ENCODE data around the gene CPT2.
A peak's percentile ranks its signal among the peaks of the same experiment; 100 is the strongest.

The CPT2 gene

GRCh38 chr1:53196485-53197290 lies at the start of gene CPT2:
Gene CPT2 (plus strand): TSS chr1:53196824. CDS start chr1:53196944, 120 bp downstream.
- peaks cover 3% of the 10 kb centered on the region for H3K27me3 Mint-ChIP-seq (ENCODE audit: low read depth)
- H3K4me1 Mint-ChIP-seq = peaks cover 33% of the 10 kb centered on the region
- TF ChIP-seq, protein P1, sequence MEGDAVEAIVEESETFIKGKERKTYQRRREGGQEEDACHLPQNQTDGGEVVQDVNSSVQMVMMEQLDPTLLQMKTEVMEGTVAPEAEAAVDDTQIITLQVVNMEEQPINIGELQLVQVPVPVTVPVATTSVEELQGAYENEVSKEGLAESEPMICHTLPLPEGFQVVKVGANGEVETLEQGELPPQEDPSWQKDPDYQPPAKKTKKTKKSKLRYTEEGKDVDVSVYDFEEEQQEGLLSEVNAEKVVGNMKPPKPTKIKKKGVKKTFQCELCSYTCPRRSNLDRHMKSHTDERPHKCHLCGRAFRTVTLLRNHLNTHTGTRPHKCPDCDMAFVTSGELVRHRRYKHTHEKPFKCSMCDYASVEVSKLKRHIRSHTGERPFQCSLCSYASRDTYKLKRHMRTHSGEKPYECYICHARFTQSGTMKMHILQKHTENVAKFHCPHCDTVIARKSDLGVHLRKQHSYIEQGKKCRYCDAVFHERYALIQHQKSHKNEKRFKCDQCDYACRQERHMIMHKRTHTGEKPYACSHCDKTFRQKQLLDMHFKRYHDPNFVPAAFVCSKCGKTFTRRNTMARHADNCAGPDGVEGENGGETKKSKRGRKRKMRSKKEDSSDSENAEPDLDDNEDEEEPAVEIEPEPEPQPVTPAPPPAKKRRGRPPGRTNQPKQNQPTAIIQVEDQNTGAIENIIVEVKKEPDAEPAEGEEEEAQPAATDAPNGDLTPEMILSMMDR (IDR thresholded peaks at IDR 0.05; ENCODE audit: unreplicated experiment in 3 of 3) = no peak
- H3K4me3 Mint-ChIP-seq = peak within 1 kb of the TSS; percentile 90 to 99 (median 96)
- H3K9me3 Mint-ChIP-seq = no peaks in the 10 kb centered on the region
- H3K27ac Mint-ChIP-seq = peak within 1 kb of the TSS; percentile 95 to 97 (median 96)
- H3K36me3 Mint-ChIP-seq (ENCODE audit: low read depth) = peaks cover 12% of the 10 kb centered on the region

DNA sequence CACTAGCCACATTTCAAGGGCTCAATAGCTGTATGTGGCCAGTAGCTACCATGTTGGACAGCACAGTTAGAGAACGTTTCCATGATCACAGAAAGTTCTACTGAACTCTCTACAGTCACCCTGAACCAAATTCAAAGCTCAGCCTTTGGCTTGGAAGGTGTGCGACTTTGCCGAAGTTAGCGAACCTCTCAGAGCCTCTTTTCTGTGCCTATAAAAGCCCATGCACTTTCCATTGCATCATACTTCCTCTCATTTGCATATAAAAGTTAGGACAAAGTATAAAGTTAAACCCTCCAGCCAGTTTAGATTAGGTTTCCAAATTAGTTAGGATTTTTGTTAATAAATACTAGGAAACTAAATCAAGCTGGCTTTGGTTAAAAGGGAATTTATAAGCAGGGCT lies 49.5 kb upstream of the CPT2 start:
- no peaks in the 10 kb centered on the region for H3K36me3 Mint-ChIP-seq (ENCODE audit: low read depth)
- peak overlapping the region; percentile 61 to 85 (median 63) for H3K27ac Mint-ChIP-seq

DNA sequence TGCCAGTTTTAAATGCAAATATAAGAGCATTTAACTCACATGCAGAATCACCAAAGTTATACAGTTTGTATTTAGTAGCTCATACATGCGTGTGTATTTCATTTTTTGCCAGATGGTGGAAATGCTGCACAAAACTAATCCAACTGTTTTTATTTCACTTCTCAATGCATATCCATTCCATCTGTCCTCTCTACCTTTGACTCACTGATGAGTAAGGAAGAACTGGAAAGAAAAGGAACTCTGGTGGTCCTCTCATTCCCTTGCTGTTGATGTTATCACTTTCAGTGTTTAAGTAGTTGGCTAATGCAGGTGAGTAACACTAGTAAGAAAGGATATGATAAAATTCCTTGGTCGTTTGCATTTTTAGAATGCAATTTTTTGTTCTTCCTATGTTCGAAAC lies 48.5 kb upstream of the CPT2 start:
- H3K9me3 Mint-ChIP-seq = no peaks in the 10 kb centered on the region
- H3K27ac Mint-ChIP-seq = peak overlapping the region in 1 of 3 experiments; percentile 11
- peaks cover 5% of the 10 kb centered on the region for H3K27me3 Mint-ChIP-seq (ENCODE audit: low read depth)
- no peak overlapping the region for H3K4me3 Mint-ChIP-seq
- TF ChIP-seq, protein P1 (IDR thresholded peaks at IDR 0.05; ENCODE audit: unreplicated experiment in 3 of 3) = no peak
- no peaks in the 10 kb centered on the region for H3K36me3 Mint-ChIP-seq (ENCODE audit: low read depth)
- peaks cover 16% of the 10 kb centered on the region for H3K4me1 Mint-ChIP-seq

More for the DNA sequence above, 49.5 kb upstream of the CPT2 start:
- Mint-ChIP-seq H3K4me3 (no peak overlapping the region), H3K27me3 (ENCODE audit: low read depth) (peaks cover 9% of the 10 kb centered on the region), H3K9me3 (no peaks in the 10 kb centered on the region), H3K4me1 (peaks cover 16% of the 10 kb centered on the region)
- TF ChIP-seq, protein P1 (IDR thresholded peaks at IDR 0.05; ENCODE audit: unreplicated experiment in 3 of 3) = no peak

DNA sequence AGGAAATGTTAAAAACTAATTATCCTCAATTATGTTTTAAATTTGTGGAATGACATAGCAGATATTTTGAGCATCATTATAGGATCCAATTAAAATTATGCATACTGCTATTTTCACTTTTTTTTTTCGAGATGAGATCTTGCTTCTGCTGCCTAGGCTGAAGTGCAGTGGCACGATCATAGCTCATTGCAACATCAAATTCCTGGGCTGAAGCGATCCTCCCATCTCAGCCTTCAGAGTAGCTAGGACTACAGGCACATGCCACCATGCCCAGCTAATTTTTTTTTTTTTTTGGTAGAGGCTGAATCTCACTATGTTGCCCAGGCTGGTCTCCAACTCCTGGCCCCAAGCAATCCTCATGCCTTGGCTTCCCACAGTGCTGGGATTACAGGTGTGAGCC lies 42.9 kb upstream of the CPT2 start:
- no peak overlapping the region for H3K4me3 Mint-ChIP-seq
- TF ChIP-seq, protein P1 (IDR thresholded peaks at IDR 0.05; ENCODE audit: unreplicated experiment in 3 of 3) = no peak
- H3K4me1 Mint-ChIP-seq = no peaks in the 10 kb centered on the region
- no peak overlapping the region for H3K27ac Mint-ChIP-seq
- no peaks in the 10 kb centered on the region for H3K36me3 Mint-ChIP-seq (ENCODE audit: low read depth)
- no peaks in the 10 kb centered on the region for H3K27me3 Mint-ChIP-seq (ENCODE audit: low read depth)
- no peaks in the 10 kb centered on the region for H3K9me3 Mint-ChIP-seq

- H3K9me3 Mint-ChIP-seq = no peaks in the 10 kb centered on the region
- TF ChIP-seq, protein P1 (IDR thresholded peaks at IDR 0.05; ENCODE audit: unreplicated experiment in 3 of 3) = no peak
- no peak overlapping the region for H3K4me3 Mint-ChIP-seq
- H3K27ac Mint-ChIP-seq = peak overlapping the region in 2 of 3 experiments; percentile 13 to 17
- no peaks in the 10 kb centered on the region for H3K36me3 Mint-ChIP-seq (ENCODE audit: low read depth)
- no peaks in the 10 kb centered on the region for H3K4me1 Mint-ChIP-seq
- H3K27me3 Mint-ChIP-seq (ENCODE audit: low read depth) = no peaks in the 10 kb centered on the region
Observed at GRCh38 chr1:53154859-53155438, 41.7 kb upstream of the CPT2 start.

Measured in nephron (organoid).